Activated CD8-positive, alpha-beta memory T cell treated with anti-CD3 and anti-CD28 coated beads, Interleukin-2, amount 50 U/mL, for 24 hours (primary cell): ENCODE measurements around the gene RABGEF1.
A peak's percentile ranks its signal among the peaks of the same experiment; 100 is the strongest.
"Not testable (repeated sequence)": the region's sequence is repeated elsewhere in the genome, so short reads cannot be mapped to it uniquely, and the experiment has no call there.

Source experiments
- DNase-seq: peaks from one replicate; pipeline ENCODE4 v3.0.0-alpha.2; 2020; ENCODE audit errors: extremely low read depth

The RABGEF1 gene

DNA sequence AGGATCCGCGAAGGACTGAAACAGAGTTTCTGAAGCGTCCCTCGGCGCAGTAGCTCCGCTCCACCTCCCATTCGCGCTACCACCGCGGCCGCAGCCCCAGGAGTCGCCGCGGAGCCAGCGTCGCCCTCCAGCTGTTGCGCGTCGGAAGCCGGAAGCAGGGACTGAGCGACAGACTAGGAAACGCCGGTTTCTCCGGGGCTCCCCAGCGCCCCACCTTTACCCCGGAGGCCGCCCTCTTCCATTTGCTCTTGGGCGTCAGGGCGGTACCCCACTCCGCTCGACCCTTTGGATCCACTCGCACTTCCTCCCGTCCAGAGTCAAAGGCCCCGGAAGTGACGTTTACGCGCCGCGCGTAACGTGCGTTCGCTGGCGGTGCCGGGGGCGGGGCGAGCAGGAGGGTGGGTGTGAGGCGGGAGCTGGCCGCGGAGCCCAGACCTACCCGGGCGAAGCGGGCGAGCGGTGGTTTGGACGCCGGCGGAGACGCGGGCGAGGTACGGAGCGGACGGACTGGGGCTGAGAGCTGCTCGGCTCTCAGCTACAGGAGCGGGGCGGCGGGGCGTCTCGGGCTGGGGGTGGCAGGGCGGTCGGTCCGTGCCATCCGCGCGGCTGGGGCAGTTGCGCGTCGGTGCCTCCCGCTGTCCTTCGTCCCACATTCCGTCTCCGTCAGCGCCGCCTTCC is at the start of gene RABGEF1:
TSS of gene RABGEF1 (plus strand) at position 432 of the 678 bp plus-strand sequence. CDS start 31,167 bp downstream, outside the sequence.
- DNase-seq, result peak; percentile 92

DNA sequence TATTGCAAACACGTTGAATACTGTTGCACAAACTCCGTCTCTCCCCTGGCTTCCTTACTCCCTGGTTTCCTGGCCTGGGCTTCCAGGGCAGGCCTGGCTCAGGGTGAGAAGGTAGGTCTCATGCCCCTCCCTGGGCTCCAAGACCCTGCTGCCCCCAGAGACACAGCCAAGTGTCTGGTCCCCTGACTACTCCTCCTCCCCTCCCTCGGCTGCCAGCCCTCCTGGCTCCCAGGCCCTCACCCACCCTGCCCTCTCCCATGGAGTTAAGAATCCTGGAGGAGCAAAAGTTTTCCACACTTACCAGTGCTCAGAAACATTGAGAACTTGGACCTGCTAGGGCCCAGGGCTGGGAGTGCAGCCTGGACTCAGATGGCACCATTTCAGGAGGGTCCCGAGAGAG is 47.2 kb upstream of the RABGEF1 start:
- DNase-seq, result no peak

DNA sequence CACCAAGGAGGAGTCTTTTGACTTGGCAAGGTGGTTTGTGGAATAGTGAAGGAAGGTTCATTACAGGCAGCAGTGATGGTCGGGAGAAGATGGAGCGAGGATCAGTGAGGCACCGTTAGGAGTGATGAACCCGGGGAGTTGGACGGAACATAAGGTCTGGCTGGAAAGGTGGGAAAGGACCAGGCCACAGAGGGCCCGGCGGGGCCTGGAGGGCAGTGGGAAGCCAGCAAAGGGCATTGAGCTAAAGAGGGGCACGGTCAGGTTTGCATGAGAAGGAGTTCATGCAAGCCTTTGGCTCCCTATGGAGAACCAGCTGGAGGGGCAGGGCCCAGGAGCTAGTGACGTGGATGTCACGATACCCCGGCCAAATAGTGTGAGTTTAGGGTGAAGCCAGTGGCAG is 46.2 kb upstream of the RABGEF1 start:
- no peak for DNase-seq

DNA sequence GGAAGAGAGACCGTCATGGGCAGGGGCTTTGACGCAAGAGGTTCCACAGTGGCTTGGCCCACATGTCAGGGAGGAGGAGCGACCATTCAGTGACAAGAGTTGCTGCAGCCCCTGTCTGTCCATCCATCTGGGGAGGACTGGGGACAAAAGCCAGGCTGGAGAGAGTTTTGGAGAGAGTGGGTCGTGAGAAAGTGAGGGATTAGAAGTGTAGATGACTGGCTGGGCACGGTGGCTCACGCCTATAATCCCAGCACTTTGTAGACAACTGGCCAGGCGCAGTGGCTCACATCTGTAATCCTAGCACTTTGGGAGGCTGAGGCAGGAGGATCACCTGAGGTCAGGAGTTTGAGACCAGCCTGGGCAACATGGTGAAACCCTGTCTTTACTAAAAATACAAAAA is 45.1 kb upstream of the RABGEF1 start:
- DNase-seq, result not testable (repeated sequence)

DNA sequence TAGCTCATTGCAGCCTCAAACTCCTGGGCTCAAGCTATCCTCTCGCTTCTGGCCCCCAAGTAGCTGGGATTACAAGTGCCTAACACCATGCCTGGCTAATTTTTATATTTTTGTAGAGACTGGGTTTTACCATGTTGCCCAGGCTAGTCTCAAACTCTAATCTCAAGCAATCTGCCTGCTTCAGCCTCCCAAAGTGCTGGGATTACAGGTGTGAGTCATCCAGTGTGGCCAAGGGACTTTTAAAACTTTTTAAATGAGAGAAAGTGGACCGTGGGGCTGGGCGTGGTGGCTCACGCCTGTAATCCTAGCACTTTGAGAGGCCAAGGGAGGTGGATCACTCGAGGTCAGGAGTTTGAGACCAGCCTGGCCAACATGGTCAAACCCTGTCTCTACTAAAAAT is 44.4 kb upstream of the RABGEF1 start:
- not testable (repeated sequence) for DNase-seq

DNA sequence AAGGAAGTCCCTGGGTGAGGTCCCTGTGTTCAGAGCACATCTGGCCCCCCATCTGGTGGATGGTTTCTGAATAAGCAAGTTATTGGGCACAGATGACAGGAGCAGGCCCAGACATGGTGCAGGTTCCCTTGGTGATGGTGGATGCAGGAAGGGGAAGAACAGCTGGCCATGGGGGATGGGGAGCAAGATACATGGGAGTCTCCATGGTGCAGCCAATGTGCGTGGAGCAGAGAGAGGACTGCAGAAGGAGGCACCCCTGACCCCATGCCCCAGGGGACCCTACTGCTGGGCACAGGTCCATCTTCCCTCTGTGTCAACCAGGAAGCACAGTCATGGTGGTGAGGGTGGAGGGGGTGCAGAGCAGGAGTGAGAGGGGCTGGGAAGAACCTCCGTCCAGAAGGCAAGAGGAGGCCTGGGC is 43.8 kb upstream of the RABGEF1 start:
- no peak for DNase-seq

DNA sequence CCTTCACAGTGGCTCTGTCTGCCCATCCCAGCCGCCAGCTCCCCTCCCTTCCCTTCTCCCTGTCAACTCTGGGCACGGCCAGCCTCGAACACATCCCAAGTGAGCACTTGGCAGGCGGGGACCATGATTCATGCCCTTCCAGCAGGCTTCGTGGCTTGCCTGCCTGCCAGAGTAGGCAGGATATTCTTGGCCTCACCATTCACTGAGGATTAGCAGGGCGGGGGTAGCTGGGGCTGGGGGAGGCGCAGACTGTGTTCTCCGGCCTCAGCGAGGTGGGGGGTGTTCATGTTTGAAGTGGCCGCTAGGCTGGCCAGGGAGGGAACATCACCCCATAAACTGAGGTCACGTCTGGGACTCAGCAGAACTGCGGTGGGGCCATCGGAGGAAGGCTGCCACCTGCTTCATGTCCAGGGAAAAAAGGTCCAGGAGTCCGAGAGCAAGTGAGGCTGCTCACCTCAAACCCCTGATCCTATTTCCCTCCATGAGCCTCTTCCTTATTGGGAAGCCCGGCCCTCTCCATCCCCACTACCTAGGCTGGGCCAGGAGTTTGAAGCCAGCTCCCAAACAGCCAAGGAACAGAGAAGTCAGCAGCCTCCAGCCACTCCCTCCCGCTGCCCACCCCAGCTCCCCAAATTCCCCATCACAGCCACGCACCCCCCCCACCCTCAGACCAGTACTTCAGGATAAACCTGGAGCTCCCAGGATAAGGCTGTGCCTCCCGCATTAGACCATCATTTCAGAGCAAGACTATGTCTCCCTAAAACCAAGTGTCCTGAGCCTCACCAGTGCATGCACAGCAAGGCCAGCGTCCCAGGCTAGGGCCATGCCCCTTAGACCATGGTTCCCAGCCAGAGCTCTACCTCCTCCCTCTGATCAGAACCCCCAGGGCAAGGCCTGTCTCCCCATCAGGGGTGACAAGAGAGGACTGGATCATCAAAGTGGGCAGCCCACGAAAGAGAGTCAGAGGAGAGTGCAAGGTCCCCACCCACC is 42.8 kb upstream of the RABGEF1 start:
- no peak for DNase-seq

DNA sequence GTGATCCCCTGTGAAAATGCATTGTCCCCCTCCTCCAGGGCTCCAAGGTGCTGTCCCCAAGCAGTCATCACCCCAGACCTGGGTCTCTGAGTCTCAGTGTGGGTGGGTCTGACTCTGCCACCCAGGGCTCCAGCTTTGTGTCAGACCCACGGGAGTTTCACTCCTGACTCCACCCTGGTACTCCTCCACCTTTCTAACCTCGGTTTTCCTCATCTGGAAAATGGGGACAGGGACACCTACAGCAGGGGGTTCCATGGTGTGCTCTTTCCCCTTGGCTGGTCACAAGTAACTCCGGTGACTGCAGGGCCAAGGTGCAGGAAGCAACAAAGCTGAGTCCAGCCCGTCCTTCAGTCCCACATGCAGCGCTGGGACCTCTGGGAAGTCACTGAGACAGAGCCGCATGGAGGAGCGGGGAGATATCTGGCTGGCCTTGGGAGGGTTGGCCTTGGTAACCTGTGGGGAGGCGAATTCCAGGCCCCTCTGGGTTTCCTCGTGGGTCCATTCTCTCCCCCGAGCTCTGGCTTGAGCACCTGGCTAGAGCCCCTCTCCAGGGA is 41.8 kb upstream of the RABGEF1 start:
- no peak for DNase-seq

DNA sequence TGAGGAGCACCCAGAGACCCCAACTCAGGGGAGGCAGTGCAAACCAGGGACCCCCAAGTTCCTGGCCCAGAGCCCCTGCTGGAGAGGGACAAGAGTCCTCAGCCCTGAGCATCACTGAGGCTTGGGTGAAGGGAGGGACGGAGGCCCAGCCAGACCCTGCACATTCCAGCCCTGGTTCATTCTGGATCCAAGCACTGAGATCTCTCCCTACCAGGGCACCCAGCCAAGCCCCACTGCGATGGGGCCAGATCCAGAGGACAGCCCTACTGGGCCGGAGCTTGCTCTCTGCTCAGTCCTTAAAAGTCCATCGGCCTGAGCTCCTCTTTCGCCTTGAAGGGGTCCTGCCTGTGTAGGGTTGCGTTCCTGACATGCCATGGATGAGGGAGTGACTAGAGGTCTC is 40.5 kb upstream of the RABGEF1 start:
- DNase-seq, result no peak

DNA sequence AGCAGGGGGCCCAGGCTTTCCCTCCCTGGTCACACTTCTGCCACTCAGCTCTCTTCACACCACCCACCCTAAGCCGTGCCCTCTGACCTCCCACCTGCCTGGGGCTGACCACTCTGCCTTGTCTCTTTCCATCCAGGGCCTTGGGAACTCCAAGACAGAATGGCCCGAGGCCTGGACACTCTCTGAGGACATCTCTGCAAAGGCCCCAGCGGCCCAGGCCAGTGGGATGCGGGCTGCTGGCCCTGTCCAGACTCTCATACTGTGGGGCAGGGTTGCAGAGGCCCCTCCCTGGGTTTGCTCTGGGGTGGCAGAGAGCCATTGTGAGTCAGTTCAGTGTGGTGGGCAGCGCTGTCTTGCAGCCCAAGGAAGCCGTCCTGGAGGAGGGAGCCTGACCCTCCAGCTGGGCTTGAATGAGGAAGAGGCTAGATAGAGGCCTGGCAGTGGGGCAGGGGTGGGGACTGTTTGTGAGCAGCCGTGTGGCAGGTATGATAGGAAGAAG is 39.9 kb upstream of the RABGEF1 start:
- no peak for DNase-seq

DNA sequence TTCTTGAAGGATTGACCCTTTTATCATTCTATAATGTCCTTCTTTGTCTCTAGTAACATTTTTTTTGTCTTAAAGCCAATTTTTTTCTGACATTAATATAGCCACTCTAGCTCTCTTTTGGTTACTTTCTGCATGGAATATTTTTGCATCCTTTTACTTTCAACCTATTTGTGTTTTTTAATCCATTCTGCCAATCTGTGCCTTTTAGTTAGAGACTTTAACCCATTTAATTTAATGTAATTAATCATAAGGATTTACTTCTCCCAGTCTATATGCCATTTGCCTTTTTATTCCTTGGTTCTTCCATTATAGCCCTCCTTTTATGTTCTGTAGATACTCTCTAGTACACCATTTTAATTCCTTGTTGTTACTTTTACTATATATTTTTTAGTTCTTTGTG is 32.7 kb upstream of the RABGEF1 start:
- no peak for DNase-seq

DNA sequence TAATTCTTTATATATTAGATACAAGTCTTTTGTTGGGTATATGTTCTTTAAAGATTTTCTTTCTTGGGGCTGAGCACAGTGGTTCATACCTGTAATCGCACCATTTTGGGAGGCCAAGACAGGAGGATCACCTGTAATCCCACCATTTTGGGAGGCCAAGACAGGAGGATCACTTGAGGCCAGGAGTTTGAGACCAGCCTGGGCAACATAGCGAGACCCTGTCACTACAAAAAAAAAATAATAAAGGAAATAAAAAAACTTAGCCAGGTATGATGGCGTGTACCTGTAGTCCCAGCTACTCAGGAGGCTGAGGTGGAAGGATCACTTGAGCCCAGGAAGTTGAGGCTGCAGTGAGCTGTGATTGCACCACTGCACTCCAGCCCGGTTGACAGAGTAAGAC is 29.8 kb upstream of the RABGEF1 start:
- DNase-seq, result not testable (repeated sequence)

DNA sequence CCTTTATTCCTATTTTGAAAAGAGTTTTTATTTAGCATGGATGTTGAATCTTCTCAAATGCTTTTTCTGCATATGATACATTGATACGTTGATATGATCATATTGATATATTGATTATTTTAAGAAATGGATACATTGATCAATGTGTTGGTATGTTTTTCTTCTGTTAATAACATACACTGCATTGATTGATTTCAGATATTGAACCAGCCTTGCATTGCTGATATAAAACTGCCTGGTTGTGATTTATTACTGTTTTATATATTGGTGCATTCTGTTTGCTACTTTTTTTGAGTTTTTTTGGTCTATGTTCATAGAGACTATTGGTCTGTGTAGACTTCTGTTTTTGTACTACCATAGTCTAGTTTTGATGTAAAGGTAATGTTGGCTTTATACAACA is 26.8 kb upstream of the RABGEF1 start:
- DNase-seq, result no peak

DNA sequence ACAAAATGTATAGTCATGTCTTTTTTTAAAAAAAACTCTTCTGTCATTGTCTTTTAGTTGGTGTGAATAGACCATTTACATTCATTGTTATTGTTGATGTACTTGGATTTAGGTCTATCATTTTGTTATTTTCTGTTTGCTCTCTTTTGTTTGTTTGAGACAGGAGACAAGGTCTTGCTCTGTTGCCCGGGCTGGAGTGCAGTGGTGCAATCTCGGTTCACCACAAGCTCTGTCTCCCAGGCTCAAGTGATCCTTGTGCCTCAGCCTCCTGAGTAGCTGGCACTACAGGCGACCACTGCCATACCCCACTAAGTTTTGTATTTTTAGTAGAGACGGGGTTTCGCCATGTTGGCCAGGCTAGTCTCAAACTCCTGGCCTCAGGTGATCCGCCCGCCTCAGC is 23.9 kb upstream of the RABGEF1 start:
- not testable (repeated sequence) for DNase-seq

DNA sequence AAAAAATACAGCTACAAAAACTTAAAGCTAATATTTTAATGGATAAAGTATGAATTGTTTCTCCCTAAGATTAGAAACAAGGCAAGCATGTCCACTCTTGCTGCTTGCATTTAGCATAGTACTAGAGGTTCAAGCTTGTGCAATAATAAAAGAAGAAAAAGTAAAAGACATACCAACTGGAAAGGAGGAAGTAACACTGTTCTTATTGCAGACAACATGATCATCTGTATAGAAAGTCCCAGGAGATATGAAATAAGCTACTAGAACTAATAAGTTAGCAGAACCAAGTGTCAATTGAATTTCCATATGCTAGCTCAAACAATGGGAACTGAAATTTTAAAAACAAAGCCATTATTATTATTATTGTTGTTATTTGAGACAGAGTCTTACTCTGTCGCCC is 20.0 kb upstream of the RABGEF1 start:
- DNase-seq, result no peak

DNA sequence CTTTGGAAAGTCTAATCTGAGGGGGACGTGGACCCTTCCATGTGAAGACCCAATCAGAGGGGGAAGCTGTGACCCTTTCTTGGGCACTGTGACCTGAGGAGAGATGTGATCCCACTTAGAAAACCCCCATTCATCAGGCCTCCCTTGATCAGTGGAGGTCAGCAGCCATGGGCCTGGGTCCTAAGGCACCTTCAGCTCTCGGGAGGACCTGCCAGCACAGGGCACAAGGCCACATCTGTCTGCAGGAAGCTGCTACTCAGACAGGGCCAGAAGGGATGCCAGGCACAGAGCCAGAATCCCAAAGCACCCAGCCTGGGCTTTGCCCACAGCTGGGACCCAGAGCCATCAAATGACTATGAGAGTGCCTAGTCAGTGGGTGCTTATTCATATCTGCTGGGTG is 14.7 kb upstream of the RABGEF1 start:
- no peak for DNase-seq

DNA sequence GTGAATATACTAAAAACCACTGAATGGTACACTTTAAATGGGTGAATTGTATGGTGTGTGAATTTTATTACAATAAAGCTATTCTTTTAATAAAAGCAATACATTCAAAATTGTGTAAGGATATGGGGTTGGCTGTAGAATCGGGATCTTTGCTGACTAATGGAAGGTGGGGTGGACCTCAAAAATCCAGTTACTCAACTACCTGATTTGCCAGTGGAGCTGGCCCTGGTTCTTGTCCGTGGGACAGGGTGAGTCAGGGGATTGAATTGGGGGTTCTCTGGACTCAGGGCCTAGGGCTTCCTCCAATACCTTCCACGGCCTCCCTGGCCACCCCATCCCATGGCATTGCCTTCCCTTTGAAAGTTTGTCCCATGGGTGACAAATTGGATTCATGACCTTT is 13.5 kb upstream of the RABGEF1 start:
- no peak for DNase-seq

DNA sequence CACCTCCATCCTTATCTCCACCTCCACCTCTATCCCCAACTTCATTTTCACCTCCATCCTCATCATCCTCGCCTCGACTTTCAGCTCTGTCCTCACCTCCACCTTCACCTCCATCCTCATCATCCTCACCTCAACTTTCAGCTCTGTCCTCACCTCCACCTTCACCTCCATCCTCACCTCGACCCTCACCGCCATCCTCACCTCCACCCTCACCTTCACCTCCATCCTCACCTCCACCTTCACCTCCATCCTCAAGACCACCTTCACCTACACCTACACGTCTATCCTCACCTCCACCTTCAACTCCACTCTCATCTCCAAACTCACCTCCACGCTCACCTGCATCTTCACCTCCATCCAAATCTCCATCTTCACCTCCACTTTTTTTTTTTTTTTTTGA is 12.0 kb upstream of the RABGEF1 start:
- DNase-seq, result no peak

DNA sequence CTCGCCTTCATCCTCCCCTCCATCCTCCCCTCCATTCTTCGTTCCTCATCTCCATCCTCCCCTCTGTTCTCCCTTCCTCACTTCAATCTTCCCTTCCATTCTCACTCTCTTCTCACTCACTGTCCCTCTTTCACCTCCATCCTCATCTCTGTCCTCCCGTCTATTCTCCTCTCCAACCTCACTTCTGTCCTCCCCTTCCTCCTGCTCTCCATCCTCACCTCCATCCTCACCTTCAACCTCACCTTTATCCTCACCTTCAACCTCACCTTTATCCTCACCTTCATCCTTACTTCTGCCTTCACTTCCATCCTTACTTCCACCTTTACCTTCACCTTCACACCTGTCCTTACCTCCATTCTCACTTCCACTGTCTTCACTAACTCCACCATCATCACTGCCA is 11.3 kb upstream of the RABGEF1 start:
- no peak for DNase-seq

DNA sequence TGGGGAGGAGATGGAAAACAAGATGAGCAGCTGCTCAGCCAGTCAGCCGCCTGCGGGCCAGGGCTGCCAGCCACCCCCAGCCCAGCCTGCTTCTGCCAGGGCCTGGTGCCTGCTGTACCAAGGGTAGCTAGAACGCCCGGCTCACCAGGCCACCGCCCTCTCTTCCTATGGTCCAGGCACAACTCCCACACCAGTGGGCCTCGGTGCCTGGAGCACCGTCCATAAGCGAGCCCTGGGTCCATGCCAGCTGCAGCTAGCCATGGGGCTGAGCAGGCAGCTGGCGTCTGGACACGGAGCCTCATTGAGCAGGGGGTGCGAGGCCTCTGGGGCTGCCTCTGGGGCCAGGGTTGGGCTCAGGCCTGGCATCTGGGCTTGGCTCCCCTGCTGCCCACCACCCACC is 8.5 kb upstream of the RABGEF1 start:
- no peak for DNase-seq

DNA sequence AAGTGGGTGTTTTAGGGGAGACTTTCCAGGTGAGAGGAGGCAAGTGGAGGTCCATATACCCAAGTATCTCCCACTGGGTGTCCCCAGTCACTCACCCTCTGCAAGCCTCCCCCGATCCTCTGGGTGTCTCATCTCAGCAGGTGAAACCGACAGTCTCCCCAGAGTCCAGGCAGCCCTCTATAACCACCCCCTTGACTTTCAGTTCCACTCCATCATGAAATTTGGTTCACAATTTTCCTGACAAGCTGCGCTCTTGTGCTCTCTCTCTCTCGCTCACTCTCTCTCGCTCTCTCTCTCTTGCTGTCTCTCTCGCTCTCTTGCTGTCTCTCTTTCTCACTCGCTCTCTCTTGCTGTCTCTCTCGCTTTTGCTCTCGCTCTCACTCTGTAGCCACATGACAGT is 8.1 kb upstream of the RABGEF1 start:
- DNase-seq, result no peak

DNA sequence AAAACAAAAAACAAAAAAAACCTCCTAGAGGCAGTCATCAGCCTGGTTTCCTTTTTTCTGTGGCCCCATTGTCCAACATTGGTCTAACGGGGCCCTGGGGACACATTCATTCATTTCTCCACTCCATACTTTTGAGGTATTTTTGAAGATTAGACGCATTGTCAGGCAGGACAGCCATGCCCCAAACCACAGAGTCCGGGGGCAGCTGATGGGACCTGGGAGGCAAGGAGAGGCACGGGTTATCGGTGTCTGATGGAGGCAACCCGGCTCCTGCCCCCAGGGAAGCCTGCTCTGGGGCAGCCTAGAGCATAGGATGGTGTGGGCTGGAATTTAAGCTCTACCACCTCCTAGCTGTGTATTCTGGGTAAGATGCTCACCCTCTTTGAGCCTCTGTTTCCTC is 6.5 kb upstream of the RABGEF1 start:
- no peak for DNase-seq

DNA sequence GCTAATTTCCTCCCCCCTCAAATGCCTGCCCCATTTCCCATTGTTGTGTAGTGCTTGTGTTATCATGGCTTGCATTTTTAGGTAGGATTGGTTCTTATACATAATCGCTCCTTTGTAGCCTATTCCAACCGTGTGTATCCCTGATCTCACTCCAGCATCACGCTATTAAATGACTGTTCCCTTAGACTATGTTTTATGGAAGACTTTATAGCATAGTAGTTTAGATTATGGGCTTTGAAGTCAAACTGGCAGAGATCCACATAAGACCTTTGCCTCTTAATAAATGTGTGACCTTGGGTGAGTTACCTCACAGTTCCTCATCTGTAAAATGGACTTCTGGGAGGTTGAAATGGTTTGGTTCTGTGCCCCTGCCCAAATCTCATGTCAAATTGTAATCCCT is 5.4 kb upstream of the RABGEF1 start:
- no peak for DNase-seq
